ENCODE results near the gene RSPH10B. TPM values are rescaled to one million over a fixed set of nuclear protein-coding genes. Genes with fewer than 3 reads are reported as not detected.
"Not testable (repeated sequence)": the region's sequence is repeated elsewhere in the genome, so short reads cannot be mapped to it uniquely, and the experiment has no call there.

Gene RSPH10B
- total RNA-seq, 4 donors from 2014 or later: 7.3 TPM; not detected in 3

GRCh38 chr7:5892498-5892897 is 78.0 kb downstream of the RSPH10B start:
- 95% methylated on average over 9 of the region's 9 CpGs for WGBS
- Histone ChIP-seq H3K4me3 (no peak overlapping the region), H3K27ac (no peak overlapping the region), H3K36me3 (no peaks in the 10 kb centered on the region), H3K4me1 (no peaks in the 10 kb centered on the region), H3K27me3 (no peaks in the 10 kb centered on the region), H3K9me3 (no peaks in the 10 kb centered on the region)
- TF ChIP-seq CTCF (IDR thresholded peaks at IDR 0.05) (no peak), POLR2AphosphoS5 (IDR thresholded peaks at IDR 0.05) (no peak), EP300 (IDR thresholded peaks at IDR 0.05) (no peak), POLR2A (IDR thresholded peaks at IDR 0.05) (no peak)
- DNase-seq (ENCODE audit: low spot score in 2 of 2): peak in 1 of 2 donors; percentile 22

- not testable (repeated sequence) for H3K27me3 ChIP-seq, H3K4me1 ChIP-seq
Observed at GRCh38 chr7:5890244-5890643, 80.2 kb downstream of the RSPH10B start.

GRCh38 chr7:5888021-5888420 is 82.5 kb downstream of the RSPH10B start:
- H3K4me3 ChIP-seq; H3K36me3 ChIP-seq; H3K9me3 ChIP-seq; H3K4me1 ChIP-seq; DNase-seq (ENCODE audit: low spot score in 2 of 2); H3K27me3 ChIP-seq; H3K27ac ChIP-seq: not testable (repeated sequence)
- WGBS: 84% methylated on average over 5 of the region's 5 CpGs

More at GRCh38 chr7:5890244-5890643, 80.2 kb downstream of the RSPH10B start:
- 97% methylated on average over 2 of the region's 2 CpGs for WGBS
- not testable (repeated sequence) for H3K36me3 ChIP-seq; H3K9me3 ChIP-seq; H3K27ac ChIP-seq; H3K4me3 ChIP-seq; DNase-seq (ENCODE audit: low spot score in 2 of 2)

- H3K4me3 ChIP-seq; H3K27me3 ChIP-seq; H3K27ac ChIP-seq; H3K4me1 ChIP-seq; H3K9me3 ChIP-seq; H3K36me3 ChIP-seq; DNase-seq (ENCODE audit: low spot score in 2 of 2): not testable (repeated sequence)
- 92% methylated on average over 5 of the region's 5 CpGs for WGBS
Observed at GRCh38 chr7:5884431-5884830, 86.1 kb downstream of the RSPH10B start.

- WGBS: 54% methylated on average over 6 of the region's 6 CpGs
- not testable (repeated sequence) for H3K27me3 ChIP-seq; H3K36me3 ChIP-seq; DNase-seq (ENCODE audit: low spot score in 2 of 2); H3K27ac ChIP-seq; H3K4me3 ChIP-seq; H3K9me3 ChIP-seq; H3K4me1 ChIP-seq
Observed at GRCh38 chr7:5880106-5880505, 90.4 kb downstream of the RSPH10B start.

- H3K9me3 ChIP-seq: not testable (repeated sequence)
- WGBS: 70% methylated on average over 3 of the region's 3 CpGs
Observed at GRCh38 chr7:5879591-5879990, 90.9 kb downstream of the RSPH10B start.

More at GRCh38 chr7:5879591-5879990, 90.9 kb downstream of the RSPH10B start:
- not testable (repeated sequence) for H3K4me3 ChIP-seq; H3K27ac ChIP-seq; H3K27me3 ChIP-seq; DNase-seq (ENCODE audit: low spot score in 2 of 2); H3K36me3 ChIP-seq; H3K4me1 ChIP-seq

Other genes with a start within 250 kb of the RSPH10B start
- 10 to 100 TPM; 26.9 to 45.1 (median 34.1) TPM for gene RNF216, start 189.0 kb downstream of the RSPH10B start, total RNA-seq
- gene OCM, start 89.9 kb downstream of the RSPH10B start, total RNA-seq: not detected
- 100 to 1,000 TPM in 1 of 4 donors, 10 to 100 TPM in 3; 49.8 to 103 (median 62.6) TPM for gene CCZ1, start 72.0 kb downstream of the RSPH10B start, total RNA-seq
- gene PMS2, start 38.4 kb upstream of the RSPH10B start, total RNA-seq: 10 to 100 TPM; 16.3 to 40.6 (median 21.6) TPM
- 10 to 100 TPM; 27.1 to 45.5 (median 38.5) TPM for gene AIMP2, start 38.6 kb upstream of the RSPH10B start, total RNA-seq
- not detected for gene ANKRD61, start 60.7 kb upstream of the RSPH10B start, total RNA-seq
- 100 to 1,000 TPM; 207 to 306 (median 243) TPM for gene EIF2AK1, start 88.5 kb upstream of the RSPH10B start, total RNA-seq
- 10 to 100 TPM in 3 of 4 donors, 1 to 10 TPM in 1; 8.8 to 14.5 (median 11.9) TPM for gene USP42, start 134.3 kb upstream of the RSPH10B start, total RNA-seq